ENCODE results near the gene DICER1. TPM values are rescaled to one million over a fixed set of nuclear protein-coding genes. Genes with fewer than 3 reads are reported as not detected.

The DICER1 gene
- total RNA-seq, 1 donor from 2014 or later, result 58.9 TPM

DNA sequence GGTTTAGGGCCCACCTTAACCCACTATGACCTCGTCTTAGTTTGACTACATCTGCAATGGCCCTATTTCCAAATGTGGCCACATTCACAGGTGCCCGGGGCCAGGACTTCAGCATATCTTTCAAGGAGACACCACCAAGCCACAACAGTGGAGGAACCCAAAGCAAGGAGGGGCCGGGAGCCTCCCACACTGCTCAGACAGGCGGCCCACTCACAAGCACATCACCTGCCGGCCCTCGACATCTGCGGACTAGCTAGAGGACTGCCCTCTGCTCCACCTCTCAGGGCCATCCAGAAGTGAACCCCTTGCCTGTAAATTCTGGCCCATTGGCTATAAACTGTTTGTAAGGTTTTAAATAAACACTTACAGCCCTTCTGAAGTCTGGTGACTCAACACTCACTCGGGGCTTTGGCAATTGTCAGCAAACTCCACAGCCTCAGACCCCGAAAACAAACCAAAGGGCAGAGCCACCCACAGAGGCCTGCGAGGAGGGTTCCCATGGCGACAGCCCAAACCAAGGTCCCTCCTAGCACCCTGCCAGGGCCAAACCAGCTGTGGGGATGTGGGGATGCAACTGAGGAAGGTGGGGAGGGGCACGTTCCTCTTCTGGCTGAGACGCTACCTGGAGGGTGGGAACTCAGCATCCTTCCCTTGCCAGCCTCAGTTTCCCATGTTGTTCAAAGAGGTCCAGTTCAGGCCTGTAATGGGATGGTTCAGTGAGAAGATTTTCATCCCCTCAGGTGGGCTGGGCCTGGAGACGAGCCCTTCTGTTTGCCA lies 95.8 kb downstream of the DICER1 start:
- intact Hi-C loops (cut with micrococcal nuclease), result no loop called here

DNA sequence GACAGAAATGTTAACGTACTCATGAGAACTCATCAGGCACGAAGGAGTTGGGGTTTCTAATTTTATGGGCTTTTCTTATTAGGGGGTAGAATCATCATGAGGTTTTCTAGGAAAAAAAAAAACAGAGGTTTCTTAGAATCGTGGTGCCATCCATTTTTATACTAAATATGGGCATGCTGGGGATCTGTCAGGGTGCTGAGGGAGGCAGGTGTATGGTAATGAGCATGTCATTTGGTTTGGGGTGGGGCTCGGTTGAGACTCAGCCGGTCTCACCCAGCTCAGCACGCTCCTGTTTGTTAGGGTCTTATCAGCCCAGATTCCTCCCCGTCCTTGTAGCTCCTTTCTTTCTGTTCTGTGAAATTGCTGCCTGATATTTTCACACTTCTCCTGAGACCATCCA lies 98.2 kb downstream of the DICER1 start:
- intact Hi-C loops (cut with micrococcal nuclease), result no loop called here

DNA sequence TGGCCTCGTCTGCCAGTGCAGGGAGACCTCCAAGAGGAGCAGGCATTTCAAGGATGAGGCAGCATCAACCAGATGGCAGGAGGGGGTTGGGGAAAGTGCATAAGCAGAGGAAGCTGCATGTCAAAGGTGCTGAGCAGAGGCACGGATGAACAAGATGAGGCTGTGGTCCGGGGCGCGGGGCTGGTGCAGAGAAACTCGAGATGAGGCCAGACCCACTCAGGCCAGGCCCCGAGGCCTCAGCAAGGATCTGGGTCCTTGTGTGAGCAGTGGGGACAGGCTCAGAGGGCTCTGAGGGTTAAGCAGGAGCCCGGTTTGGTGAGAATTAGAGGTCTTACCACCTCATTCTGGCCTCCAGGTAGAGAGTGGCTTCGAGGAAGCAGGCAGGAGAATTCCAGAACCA lies 98.8 kb downstream of the DICER1 start:
- intact Hi-C loops (cut with micrococcal nuclease), result no loop called here

DNA sequence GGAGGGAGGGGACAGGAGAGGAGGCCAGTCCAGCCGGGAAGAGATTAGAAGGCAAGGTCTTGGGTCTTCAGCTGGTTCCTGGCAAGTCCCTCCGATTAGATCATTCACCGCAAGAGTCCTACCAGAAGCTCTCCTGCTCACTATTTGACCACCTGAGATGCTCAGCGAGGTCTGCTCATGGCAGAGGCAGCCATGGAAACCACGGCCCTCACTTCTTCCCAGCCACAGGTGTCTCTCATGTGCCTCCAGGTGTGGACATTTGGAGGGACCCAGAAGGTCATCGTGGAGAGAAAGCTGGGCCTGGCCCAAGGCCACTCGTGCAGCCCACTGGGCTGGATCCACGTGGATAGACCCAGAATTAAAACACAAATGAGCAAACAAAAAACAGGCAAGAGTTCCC lies 99.5 kb downstream of the DICER1 start:
- intact Hi-C loops (cut with micrococcal nuclease), result no loop called here

DNA sequence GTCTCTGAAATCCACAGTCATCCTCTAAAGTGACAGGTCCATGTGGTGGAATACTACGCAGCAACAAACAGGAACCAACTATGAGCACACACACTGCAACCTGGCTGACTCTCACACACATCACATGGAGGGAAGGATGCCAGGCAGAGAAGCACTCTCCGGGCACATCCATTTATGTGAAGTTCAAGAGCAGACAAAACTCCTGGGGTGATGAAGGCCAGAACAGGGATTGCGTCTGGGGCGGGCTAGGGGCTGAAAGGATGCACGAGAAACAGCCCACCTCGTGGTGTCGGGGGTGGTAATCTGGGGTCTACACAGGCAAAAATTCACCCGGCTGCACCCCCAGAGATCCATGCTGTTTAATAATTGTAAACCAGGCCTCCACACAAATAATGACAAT lies 100.2 kb downstream of the DICER1 start:
- intact Hi-C loops (cut with micrococcal nuclease), result no loop called here

DNA sequence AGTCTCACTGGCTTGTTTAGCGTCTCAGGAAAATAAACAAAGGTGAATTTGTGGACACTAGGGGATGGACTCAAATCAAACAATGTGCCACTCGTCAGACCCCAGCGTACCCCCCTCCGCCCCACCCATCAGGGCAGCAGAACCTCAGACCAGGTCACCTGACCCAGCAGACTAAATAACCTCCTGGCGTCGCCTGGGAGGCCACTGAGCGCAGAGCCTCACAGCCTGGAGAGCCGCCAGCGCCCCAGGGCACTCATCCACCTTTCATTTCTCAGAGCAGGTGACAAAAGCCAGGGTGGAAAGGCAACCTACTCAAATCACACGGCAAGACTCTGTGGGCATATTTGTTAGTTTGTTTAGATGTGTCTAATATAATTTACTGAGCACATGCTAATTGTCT lies 100.9 kb downstream of the DICER1 start:
- intact Hi-C loops (cut with micrococcal nuclease), result no loop called here

DNA sequence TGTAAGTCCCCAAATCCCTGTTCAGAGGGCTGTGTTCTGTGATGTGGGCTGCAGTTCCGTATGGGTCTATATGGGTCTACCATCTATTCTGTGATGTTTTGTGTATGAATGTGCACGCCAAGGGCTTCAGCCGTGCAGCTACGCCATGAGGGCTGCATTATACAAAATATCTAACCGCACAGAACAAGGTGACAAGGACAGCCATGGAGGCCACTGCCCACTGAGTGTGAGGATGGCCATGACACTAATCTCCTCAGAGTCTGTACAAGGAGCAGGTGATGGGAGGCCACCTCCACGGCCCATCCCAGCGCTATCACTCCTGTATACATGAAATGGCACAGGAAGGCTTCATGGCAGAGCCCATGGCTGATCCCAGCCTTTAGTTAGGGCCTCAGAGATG lies 102.0 kb downstream of the DICER1 start:
- intact Hi-C loops (cut with micrococcal nuclease), result no loop called here

DNA sequence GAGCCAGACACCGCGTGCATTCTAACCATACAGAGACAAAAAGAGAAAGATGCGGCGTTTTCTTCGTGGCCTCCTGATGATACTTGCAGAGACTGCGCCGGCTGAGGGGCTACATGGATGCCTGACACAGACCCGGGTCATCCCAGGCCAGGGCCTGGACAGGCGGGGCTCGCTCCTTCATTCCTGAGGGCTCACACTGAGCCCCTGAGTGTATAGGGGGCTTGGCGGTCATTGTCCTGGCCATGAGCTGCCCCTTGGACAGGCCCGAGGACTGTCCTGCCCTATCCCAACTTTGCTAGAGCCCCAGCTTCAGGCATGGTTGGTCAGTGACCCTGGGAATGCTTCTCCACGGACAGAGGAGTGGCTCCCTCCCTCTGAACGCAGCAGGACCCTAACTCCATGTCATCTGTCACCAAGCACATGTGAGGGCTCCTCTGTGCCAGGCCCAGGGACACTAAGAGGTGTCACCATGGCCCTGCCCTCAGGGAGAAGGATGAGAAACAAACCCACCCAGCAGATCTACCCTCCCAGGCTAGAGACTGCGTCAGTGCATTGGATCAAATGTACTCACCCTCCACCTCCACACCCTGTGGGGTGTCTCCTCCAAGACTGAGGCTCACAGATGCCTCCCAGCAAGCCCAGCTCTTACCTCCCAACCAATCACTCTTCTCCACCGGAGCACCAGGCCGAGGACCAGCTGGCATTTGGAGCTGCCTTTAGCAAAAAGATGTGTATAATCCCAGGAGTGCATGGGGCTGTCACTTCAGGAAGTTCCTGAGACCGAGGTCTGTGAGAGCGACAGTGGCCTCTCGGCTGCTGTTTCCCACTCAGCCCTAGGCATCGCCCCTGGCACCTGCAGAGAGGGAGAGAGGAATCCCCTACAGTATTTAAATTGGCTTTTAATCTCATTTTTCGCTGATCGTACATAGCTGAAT lies 102.7 kb downstream of the DICER1 start:
- intact Hi-C loops (cut with micrococcal nuclease), result no loop called here

DNA sequence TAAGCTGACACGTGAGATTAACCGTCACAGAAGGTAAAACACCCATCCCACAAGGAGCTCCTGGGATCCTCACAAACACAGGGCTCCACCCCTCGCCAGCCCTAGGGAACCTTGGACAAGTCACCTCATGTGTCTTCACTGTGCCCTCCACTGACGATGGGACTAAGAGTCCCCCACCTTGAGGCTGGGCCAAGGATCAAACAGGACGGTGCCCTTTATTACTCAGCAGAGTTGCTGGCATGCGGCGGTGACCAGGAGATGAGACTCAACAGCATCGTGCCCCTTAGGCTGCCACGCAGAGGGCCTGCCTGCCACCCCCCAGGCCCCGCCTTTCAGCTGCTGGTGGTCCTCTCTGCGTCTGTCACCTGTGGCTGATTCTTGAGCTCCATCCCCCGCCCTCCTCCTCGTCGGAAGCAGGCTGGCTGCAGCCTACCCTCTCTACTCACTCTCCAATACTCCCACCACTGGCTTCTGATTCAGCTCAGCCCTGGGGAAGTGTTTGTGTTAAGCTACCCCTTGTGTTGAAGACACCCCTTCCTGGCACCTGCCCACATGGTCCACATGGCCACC lies 105.2 kb downstream of the DICER1 start:
- intact Hi-C loops (cut with micrococcal nuclease), result no loop called here

DNA sequence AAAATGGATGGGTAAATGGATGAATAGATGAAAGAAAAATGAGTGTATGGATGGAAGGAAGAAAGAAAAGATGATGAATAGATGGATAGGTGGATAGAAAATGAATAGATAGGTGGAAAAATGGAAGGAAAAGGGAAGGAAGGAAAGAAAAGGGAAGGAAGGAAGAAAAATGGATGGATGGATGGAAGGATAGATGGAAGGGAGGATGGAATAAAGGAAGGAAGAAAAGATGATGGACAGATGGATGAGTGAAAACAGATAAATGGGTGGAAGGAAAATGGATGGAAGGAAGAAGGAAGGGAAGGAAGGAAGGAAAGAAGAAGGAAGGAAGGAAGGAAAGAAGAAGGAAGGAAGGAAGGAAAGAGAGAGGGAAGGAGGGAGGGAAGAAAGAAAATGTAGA lies 107.4 kb downstream of the DICER1 start:
- intact Hi-C loops (cut with micrococcal nuclease), result no loop called here

DNA sequence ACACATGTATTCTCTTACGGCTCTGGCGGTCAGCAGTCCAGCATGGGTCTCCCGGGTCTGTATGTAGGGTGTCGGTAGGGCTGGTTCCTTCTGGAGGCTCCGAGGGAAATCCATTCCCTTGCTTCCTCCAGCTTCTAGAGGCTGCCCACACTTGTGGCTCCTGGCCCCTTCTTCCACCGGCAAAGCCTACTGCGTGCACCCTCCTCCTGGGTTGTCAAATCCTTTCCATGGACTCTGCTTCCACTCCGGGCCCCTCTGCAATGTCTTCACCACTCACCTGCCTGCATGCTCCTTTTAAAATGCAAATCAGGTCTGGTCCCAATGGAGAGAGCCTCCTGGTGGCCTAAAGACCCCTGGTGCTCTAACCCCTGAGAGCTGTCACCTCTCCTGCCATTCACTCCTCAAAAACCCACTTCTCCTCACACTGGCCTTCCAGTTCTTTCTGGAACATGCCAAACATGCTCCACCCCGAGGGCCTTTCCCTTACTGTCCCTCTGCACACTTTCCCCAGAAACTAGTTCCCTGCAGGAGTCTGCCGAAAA lies 108.5 kb downstream of the DICER1 start:
- intact Hi-C loops (cut with micrococcal nuclease), result no loop called here

DNA sequence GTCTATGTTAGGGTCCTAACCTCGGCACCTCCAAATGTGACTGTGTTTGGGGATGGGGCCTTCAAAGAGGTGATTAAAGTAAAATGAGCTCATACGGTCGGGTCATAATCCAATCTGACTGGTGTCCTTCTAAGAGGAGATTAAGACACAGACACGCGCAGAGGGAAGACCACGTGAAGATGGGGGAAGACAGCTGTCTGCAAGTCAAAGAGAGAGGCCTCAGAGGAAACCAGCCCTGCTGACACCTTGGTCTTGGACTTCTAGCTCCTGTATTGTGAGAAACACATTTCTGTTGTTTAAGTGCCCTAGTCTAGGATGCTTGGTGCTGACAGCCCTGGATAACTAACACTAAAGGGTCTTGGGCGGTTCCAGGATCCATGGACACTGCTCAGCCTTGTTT lies 109.6 kb downstream of the DICER1 start:
- intact Hi-C loops (cut with micrococcal nuclease), result no loop called here

DNA sequence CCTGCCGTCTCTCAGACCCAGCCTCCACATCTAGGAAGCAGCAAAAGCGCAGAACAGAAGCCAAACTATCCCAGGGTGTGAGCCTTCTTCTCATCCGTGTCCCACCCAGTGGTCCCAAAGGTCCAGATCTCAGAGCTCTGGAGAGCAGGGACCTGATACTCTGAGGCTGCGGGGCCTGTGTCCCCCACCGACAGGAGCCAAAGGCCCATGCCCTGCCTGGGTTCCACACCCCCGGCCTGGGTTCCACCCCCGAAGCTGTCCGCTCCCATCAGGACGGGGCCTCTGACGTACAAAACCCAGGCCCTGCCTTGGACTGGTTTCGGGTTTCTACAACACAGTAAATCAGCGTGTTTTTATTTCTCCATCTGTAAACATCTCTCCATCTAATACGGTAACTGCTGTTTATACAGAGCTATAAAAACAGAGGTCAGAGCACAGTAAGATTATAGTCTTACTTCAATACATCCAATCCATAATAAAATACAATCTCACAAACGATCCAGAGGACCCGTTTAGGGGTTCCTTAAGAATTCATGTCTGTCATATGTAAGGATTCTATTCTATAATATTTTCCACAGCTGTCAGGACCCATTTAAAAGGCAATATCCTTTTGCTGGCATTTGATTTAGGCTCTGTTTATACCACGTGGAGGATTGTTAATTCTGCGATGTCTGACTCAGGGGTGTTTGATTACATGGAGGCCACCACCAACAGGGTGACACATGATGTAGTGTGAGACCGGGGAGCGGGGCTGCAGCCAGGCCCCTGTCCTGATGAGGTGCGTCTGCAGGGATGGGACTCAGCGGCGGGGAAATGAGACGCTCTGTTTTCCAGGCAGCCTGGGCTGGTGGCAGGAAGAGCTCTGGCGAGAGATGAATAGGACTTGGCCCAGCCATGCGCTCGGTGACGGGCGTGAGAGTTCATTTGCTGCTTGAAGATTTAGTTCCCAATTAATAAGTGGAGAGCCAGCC lies 110.3 kb downstream of the DICER1 start:
- intact Hi-C loops (cut with micrococcal nuclease), result no loop called here

DNA sequence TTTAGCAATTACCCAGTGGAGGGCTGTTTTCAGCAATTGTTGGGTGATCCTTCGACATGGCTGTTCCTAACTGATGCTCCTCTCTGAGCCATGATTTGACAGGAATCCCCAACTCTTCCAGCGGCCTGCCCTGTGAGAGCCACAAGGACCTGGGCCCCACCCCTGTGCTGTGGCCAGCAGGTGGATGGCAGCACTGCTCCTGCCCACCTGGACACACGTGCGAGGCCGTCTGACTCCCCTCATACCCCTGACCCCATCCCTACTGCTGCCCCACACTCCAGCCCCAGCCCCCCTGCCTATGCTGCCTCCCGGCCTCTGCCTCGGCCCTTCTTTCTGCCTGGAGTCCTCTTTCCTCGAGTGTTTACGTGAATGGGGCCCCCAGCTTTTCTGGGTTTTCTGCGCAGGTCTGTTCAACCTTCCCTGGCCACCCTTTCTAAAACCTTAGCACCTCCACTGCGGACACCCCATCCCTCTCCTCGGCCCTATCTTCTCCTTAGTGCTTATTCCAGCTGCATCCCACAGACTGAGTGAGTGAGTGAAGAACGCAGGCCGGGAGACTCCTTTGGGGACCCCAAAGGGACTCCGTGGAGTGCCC lies 111.4 kb downstream of the DICER1 start:
- intact Hi-C loops (cut with micrococcal nuclease), result no loop called here

DNA sequence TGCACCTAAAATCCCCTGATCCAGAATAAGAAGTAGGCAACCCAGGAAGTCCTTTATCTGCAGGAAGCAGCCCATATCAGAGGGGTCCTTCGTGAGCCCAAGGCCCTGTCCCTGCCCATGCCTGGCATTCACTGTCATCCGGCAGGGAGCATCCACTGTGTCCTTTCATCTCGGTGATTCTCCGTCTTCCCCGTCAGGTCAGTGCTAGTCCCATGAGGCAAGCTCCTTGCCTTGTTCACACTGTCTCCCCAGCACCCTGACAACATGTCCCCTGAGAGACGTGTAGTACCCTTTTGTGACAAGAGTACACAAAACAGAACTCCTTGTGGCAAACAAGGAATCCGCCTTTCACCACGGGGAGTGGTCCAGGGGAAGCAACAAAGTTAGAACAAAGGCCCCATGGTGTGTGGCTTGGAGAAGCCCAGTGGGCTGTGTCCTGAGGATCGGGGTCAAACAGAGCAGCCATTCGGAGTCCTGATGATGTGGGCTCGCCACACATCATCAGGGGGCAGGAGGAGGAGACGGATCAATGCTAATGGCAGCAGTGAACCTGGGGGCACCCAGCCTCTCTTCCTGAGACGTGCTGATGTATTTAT lies 112.1 kb downstream of the DICER1 start:
- intact Hi-C loops (cut with micrococcal nuclease), result no loop called here

DNA sequence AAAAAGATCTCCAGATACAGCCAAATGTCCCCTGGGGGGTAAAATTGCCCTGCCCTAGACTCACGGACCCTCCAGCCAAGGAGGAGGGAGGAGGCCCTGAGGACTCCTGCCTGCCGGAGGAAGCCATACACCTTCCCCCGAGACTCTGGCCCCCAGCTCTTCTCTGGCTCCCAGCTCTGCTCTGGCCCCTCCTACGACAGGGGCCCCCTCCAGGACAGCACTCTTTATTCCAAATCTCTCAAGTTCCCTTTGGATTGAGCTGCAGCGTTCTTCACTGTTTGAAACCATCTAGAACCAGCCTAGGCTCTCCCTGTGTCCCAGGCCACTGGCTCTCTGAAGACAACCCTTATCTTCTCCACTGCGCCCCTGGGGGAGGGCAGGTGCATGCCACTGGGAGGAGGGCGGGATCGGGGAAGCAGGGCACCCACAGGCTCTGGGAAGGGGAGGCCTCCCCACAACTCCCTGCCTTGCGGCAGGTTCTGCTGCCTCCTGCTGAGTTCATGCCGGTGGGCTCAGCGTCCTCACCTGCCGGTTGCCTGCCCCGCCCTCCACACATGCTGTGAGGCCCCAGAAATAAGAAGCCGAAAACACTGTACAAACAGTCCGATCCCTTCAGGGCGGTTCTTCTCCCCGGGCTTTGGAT lies 112.7 kb downstream of the DICER1 start:
- intact Hi-C loops (cut with micrococcal nuclease), result no loop called here

DNA sequence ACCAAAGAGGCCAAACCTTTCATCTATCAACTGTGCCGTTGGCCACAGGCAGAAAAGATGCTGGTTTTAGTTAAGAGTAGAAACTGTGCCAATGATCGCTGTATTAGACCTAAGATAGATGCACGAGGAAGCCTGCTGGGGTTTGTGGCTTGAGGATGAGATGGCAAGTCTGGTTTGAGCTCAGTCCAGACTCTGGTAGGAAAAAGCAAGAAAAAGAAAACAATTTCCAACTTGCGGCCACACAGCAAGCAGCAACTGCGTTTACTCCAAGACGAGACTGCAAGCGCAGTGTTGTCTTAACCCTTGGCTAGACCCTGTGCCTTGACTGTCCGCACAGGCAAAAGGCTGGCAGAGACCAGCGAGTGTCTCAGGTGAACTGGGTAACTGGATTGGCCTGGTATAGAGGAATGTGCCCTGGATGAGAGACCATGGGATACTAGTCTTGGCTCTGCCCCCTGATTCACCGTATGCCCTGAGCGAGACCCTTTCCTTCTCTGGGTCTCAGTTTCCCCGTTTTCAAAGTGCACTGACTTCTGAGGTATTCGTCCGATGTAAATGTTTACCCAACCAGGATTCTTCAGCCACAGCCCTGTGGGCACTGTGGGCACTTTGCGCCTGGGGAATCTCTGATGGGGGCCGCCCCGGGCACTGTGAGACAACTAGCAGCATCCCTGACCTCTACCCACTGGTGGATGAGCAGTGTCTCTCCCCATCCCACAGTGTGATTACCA lies 113.4 kb downstream of the DICER1 start:
- intact Hi-C loops (cut with micrococcal nuclease), result no loop called here

DNA sequence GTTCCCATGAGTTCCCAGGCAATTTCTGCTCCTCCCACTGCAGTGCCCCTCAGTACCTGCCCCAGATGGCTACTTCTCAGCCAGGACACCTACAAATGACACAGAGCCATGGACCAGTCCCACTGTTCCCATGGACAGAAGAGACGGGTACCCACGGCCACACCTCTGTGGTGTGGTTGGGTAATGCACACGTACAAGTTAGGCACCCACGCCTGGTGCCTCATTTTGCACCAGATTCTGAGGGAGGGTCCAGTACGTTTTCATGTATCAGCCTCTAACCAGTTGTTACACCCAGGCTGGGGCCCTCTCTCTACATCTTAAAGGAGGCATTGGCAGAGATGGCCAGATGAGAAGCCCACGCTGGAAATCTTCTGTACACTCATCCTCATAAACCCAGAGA lies 114.0 kb downstream of the DICER1 start:
- intact Hi-C loops (cut with micrococcal nuclease), result no loop called here

All from T-helper 1 cell treated with Interleukin-12 subunit alpha and Interleukin-12 subunit beta and Interleukin-4 antibody, amounts not matched to agents 30 ng/mL and 1 ng/mL, for 36 hours (primary cell).